ENCODE measurements around the gene POU2AF1.

Gene POU2AF1

GRCh38 chr11:111358038-111359001, 20.8 kb downstream of the POU2AF1 start:
- no peak overlapping the region for H3K4me3 ChIP-seq (ENCODE audit: low read length)
- no peaks in the 10 kb centered on the region for H3K9me3 ChIP-seq (replicated peaks; ENCODE audit: low read length)
- H3K36me3 ChIP-seq (ENCODE audit: insufficient read depth, low read length) = no peaks in the 10 kb centered on the region
- H3K4me1 ChIP-seq (ENCODE audit: control insufficient read depth, insufficient read depth, low read length) = no peaks in the 10 kb centered on the region
- H3K27me3 ChIP-seq (ENCODE audit: control insufficient read depth, insufficient read depth, low read length) = peaks cover 12% of the 10 kb centered on the region
- H3K9ac ChIP-seq (ENCODE audit: low read depth, low read length) = no peak overlapping the region
- H3K4me2 ChIP-seq (ENCODE audit: low read length) = no peak overlapping the region

- H3K9ac ChIP-seq (ENCODE audit: low read depth, low read length) = no peak overlapping the region
- no peak overlapping the region for H3K4me2 ChIP-seq (ENCODE audit: low read length)
- H3K36me3 ChIP-seq (ENCODE audit: insufficient read depth, low read length) = no peaks in the 10 kb centered on the region
- no peak overlapping the region for H3K4me3 ChIP-seq (ENCODE audit: low read length)
- no peaks in the 10 kb centered on the region for H3K4me1 ChIP-seq (ENCODE audit: control insufficient read depth, insufficient read depth, low read length)
- H3K9me3 ChIP-seq (replicated peaks; ENCODE audit: low read length) = no peaks in the 10 kb centered on the region
- H3K27me3 ChIP-seq (ENCODE audit: control insufficient read depth, insufficient read depth, low read length) = peaks cover 9% of the 10 kb centered on the region
Observed at GRCh38 chr11:111357150-111358037, 21.7 kb downstream of the POU2AF1 start.

- no peaks in the 10 kb centered on the region for H3K4me1 ChIP-seq (ENCODE audit: control insufficient read depth, insufficient read depth, low read length)
- no peaks in the 10 kb centered on the region for H3K36me3 ChIP-seq (ENCODE audit: insufficient read depth, low read length)
- H3K4me2 ChIP-seq (ENCODE audit: low read length) = no peak overlapping the region
- no peak overlapping the region for H3K9ac ChIP-seq (ENCODE audit: low read depth, low read length)
- H3K4me3 ChIP-seq (ENCODE audit: low read length) = no peak overlapping the region
- H3K9me3 ChIP-seq (replicated peaks; ENCODE audit: low read length) = no peaks in the 10 kb centered on the region
- H3K27me3 ChIP-seq (ENCODE audit: control insufficient read depth, insufficient read depth, low read length) = peaks cover 13% of the 10 kb centered on the region
Observed at GRCh38 chr11:111356660-111357048, 22.4 kb downstream of the POU2AF1 start.

GRCh38 chr11:111355956-111356659, 23.0 kb downstream of the POU2AF1 start:
- Histone ChIP-seq H3K4me3 (ENCODE audit: low read length) (no peak overlapping the region), H3K4me2 (ENCODE audit: low read length) (no peak overlapping the region), H3K27me3 (ENCODE audit: control insufficient read depth, insufficient read depth, low read length) (peaks cover 18% of the 10 kb centered on the region), H3K4me1 (ENCODE audit: control insufficient read depth, insufficient read depth, low read length) (no peaks in the 10 kb centered on the region), H3K36me3 (ENCODE audit: insufficient read depth, low read length) (no peaks in the 10 kb centered on the region), H3K9me3 (replicated peaks; ENCODE audit: low read length) (no peaks in the 10 kb centered on the region), H3K9ac (ENCODE audit: low read depth, low read length) (no peak overlapping the region)

- Histone ChIP-seq H3K9ac (ENCODE audit: low read depth, low read length) (no peak overlapping the region), H3K9me3 (replicated peaks; ENCODE audit: low read length) (no peaks in the 10 kb centered on the region), H3K4me2 (ENCODE audit: low read length) (no peak overlapping the region), H3K4me1 (ENCODE audit: control insufficient read depth, insufficient read depth, low read length) (no peaks in the 10 kb centered on the region), H3K36me3 (ENCODE audit: insufficient read depth, low read length) (no peaks in the 10 kb centered on the region), H3K27me3 (ENCODE audit: control insufficient read depth, insufficient read depth, low read length) (peaks cover 26% of the 10 kb centered on the region), H3K4me3 (ENCODE audit: low read length) (no peak overlapping the region)
Observed at GRCh38 chr11:111355101-111355500, 24.0 kb downstream of the POU2AF1 start.

GRCh38 chr11:111354601-111354891, 24.5 kb downstream of the POU2AF1 start:
- Histone ChIP-seq H3K9ac (ENCODE audit: low read depth, low read length) (no peak overlapping the region), H3K4me2 (ENCODE audit: low read length) (no peak overlapping the region), H3K4me3 (ENCODE audit: low read length) (no peak overlapping the region), H3K27me3 (ENCODE audit: control insufficient read depth, insufficient read depth, low read length) (peaks cover 30% of the 10 kb centered on the region), H3K4me1 (ENCODE audit: control insufficient read depth, insufficient read depth, low read length) (no peaks in the 10 kb centered on the region), H3K9me3 (replicated peaks; ENCODE audit: low read length) (no peaks in the 10 kb centered on the region), H3K36me3 (ENCODE audit: insufficient read depth, low read length) (no peaks in the 10 kb centered on the region)

GRCh38 chr11:111353776-111354600, 25.1 kb downstream of the POU2AF1 start:
- Histone ChIP-seq H3K4me1 (ENCODE audit: control insufficient read depth, insufficient read depth, low read length) (no peaks in the 10 kb centered on the region), H3K27me3 (ENCODE audit: control insufficient read depth, insufficient read depth, low read length) (peaks cover 33% of the 10 kb centered on the region), H3K9me3 (replicated peaks; ENCODE audit: low read length) (no peaks in the 10 kb centered on the region), H3K4me2 (ENCODE audit: low read length) (no peak overlapping the region), H3K4me3 (ENCODE audit: low read length) (no peak overlapping the region), H3K36me3 (ENCODE audit: insufficient read depth, low read length) (no peaks in the 10 kb centered on the region), H3K9ac (ENCODE audit: low read depth, low read length) (no peak overlapping the region)

- Histone ChIP-seq H3K36me3 (ENCODE audit: insufficient read depth, low read length) (no peaks in the 10 kb centered on the region), H3K4me3 (ENCODE audit: low read length) (no peak overlapping the region)
Observed at GRCh38 chr11:111352935-111353710, 26.0 kb downstream of the POU2AF1 start.

GRCh38 chr11:111352231-111352746, 26.8 kb downstream of the POU2AF1 start:
- H3K36me3 ChIP-seq (ENCODE audit: insufficient read depth, low read length) = no peaks in the 10 kb centered on the region
- H3K27me3 ChIP-seq (ENCODE audit: control insufficient read depth, insufficient read depth, low read length) = peaks cover 36% of the 10 kb centered on the region
- no peak overlapping the region for H3K9ac ChIP-seq (ENCODE audit: low read depth, low read length)
- H3K4me2 ChIP-seq (ENCODE audit: low read length) = no peak overlapping the region
- H3K4me3 ChIP-seq (ENCODE audit: low read length) = no peak overlapping the region
- no peaks in the 10 kb centered on the region for H3K9me3 ChIP-seq (replicated peaks; ENCODE audit: low read length)
- no peaks in the 10 kb centered on the region for H3K4me1 ChIP-seq (ENCODE audit: control insufficient read depth, insufficient read depth, low read length)

More at GRCh38 chr11:111352935-111353710, 26.0 kb downstream of the POU2AF1 start:
- H3K4me1 ChIP-seq (ENCODE audit: control insufficient read depth, insufficient read depth, low read length) = no peaks in the 10 kb centered on the region
- no peak overlapping the region for H3K9ac ChIP-seq (ENCODE audit: low read depth, low read length)
- H3K9me3 ChIP-seq (replicated peaks; ENCODE audit: low read length) = no peaks in the 10 kb centered on the region
- no peak overlapping the region for H3K4me2 ChIP-seq (ENCODE audit: low read length)
- H3K27me3 ChIP-seq (ENCODE audit: control insufficient read depth, insufficient read depth, low read length) = peaks cover 33% of the 10 kb centered on the region
